Mucosa of descending colon (tissue), 3 donors: Measurements from ENCODE around the gene PRRG3. TPM values are rescaled to one million over a fixed set of nuclear protein-coding genes. Genes with fewer than 3 reads are reported as not detected.

Source experiments
- ATAC-seq: fragments of 200-7000 bp; cut with Tn5 transposase; one replicate; pipeline ENCODE4 v1.9.1; 2020; ENCODE audit warnings: mild to moderate bottlenecking, moderate library complexity
- DNase-seq, 3 donors: peaks; one replicate each; pipeline ENCODE4 v3.0.0-alpha.2; 2020
- H3K36me3 ChIP-seq: fragments of 200-600 bp; one replicate; pipeline ENCODE4 v1.8.0; 2021; ENCODE audit warnings: low read depth, mild to moderate bottlenecking
- H3K4me1 ChIP-seq: fragments of 200-600 bp; one replicate; pipeline ENCODE4 v1.8.0; 2021; ENCODE audit warnings: low read depth, mild to moderate bottlenecking
- H3K4me3 ChIP-seq: fragments of 200-600 bp; one replicate; pipeline ENCODE4 v1.8.0; 2021; ENCODE audit warnings: mild to moderate bottlenecking
- H3K9me3 ChIP-seq: fragments of 200-600 bp; one replicate; pipeline ENCODE4 v1.8.0; 2021; ENCODE audit warnings: mild to moderate bottlenecking
- CTCF ChIP-seq: fragments of 200-600 bp; IDR thresholded peaks from one replicate; pipeline ENCODE4 v1.8.0; 2022; ENCODE audit warnings: antibody characterized with exemption, mild to moderate bottlenecking
- intact Hi-C, 2 donors: fragments of 100-400 bp; cut with DNase I in 1 of 2; cut with micrococcal nuclease in 1 of 2; formaldehyde crosslinking; loops; one replicate each; pipeline versions ENCODE4 v1.11.0 to v1.11.1; 2022; cut with DNase I, micrococcal nuclease
- total RNA-seq, 3 donors: library from RNA; stranded (reverse); fragmentation: NEBNext Ultra II Directional in 2 of 3; extraction: Animal tissue kit (Norgen Biotek cat#: 25700) in 2 of 3; gene quantifications; one replicate each; pipeline versions ENCODE4 v1.2.1 to v1.2.4, GENCODE V29; 2021 to 2023
- donor health status: DM: no; HTN: no; CAD: no; lungs with moderate emphysema.
- donor health status: DM: no; HTN: no; CAD: no.
- donor health status: DM: no; HTN: yes; CAD: no.

PRRG3 gene
- total RNA-seq, 3 donors from 2014 or later: 0.06 to 2.8 (median 0.22) TPM

GRCh38 chrX:151702026-151702714 is 6.9 kb downstream of the PRRG3 start:
- H3K4me1 ChIP-seq: no peaks in the 10 kb centered on the region
- intact Hi-C loops: no loop called here
- no peak for ATAC-seq
- no peaks in the 10 kb centered on the region for H3K9me3 ChIP-seq
- no peak overlapping the region for H3K4me3 ChIP-seq
- no peak for DNase-seq
- TF ChIP-seq CTCF: no peak
- no peaks in the 10 kb centered on the region for H3K36me3 ChIP-seq

GRCh38 chrX:151702741-151703340 is 7.6 kb downstream of the PRRG3 start:
- H3K4me1 ChIP-seq: no peaks in the 10 kb centered on the region
- ATAC-seq (no peak), DNase-seq (no peak)
- no peaks in the 10 kb centered on the region for H3K9me3 ChIP-seq
- no peak for TF ChIP-seq CTCF
- H3K4me3 ChIP-seq: no peak overlapping the region
- no peaks in the 10 kb centered on the region for H3K36me3 ChIP-seq
- intact Hi-C loops: no loop called here

GRCh38 chrX:151703487-151703886 is 8.2 kb downstream of the PRRG3 start:
- Histone ChIP-seq H3K4me1 (no peaks in the 10 kb centered on the region), H3K4me3 (no peak overlapping the region), H3K9me3 (no peaks in the 10 kb centered on the region), H3K36me3 (no peaks in the 10 kb centered on the region)
- DNase-seq (no peak), ATAC-seq (no peak)
- intact Hi-C loops: no loop called here
- no peak for TF ChIP-seq CTCF

GRCh38 chrX:151704041-151704663 is 8.9 kb downstream of the PRRG3 start:
- ATAC-seq: no peak
- no peak for TF ChIP-seq CTCF
- no peak overlapping the region for H3K4me3 ChIP-seq
- no peaks in the 10 kb centered on the region for H3K4me1 ChIP-seq
- DNase-seq: no peak
- intact Hi-C loops: no loop called here
- H3K36me3 ChIP-seq: no peaks in the 10 kb centered on the region
- no peaks in the 10 kb centered on the region for H3K9me3 ChIP-seq

GRCh38 chrX:151708821-151709220 is 13.6 kb downstream of the PRRG3 start:
- Histone ChIP-seq H3K4me1 (no peaks in the 10 kb centered on the region), H3K9me3 (no peaks in the 10 kb centered on the region), H3K36me3 (no peaks in the 10 kb centered on the region), H3K4me3 (no peak overlapping the region)
- no peak for TF ChIP-seq CTCF
- intact Hi-C loops: no loop called here
- DNase-seq (no peak), ATAC-seq (no peak)
